ENCODE results near the gene NRSN2. TPM values are rescaled to one million over a fixed set of nuclear protein-coding genes. Genes with fewer than 3 reads are reported as not detected.
A peak's percentile ranks its signal among the peaks of the same experiment; 100 is the strongest.
"Not testable (repeated sequence)": the region's sequence is repeated elsewhere in the genome, so short reads cannot be mapped to it uniquely, and the experiment has no call there.

The NRSN2 gene
- total RNA-seq, 1 experiment from 2014 or later, result 8.4 TPM

- CTCF ChIA-PET, result interaction anchor here (0.7 to 5.0 kb wide), 9 partner anchors 9 to 37 kb away, joined by 3 to 37 read pairs (median 4); partner anchors contain the start of gene TRIB3
- H3K27ac Mint-ChIP-seq (ENCODE audit: low read depth, unreplicated experiment), result peak overlapping the region; percentile 95
- H3K4me3 Mint-ChIP-seq (ENCODE audit: unreplicated experiment), result peak overlapping the region; percentile 26
- no peaks in the 10 kb centered on the region for H3K9me3 Mint-ChIP-seq (ENCODE audit: unreplicated experiment)
- intact Hi-C loops (cut with micrococcal nuclease), result loop anchor here (1.0 kb wide), 2 partner anchors 8 to 10 kb away; partner anchors contain the start of gene TRIB3
- no peaks in the 10 kb centered on the region for H3K36me3 Mint-ChIP-seq (ENCODE audit: insufficient read depth, unreplicated experiment)
- no peaks in the 10 kb centered on the region for H3K27me3 Mint-ChIP-seq (ENCODE audit: insufficient read depth, unreplicated experiment)
- TSS peak; percentile 60 for BruUV-seq (replicated peaks)
- TF ChIP-seq, protein P1, sequence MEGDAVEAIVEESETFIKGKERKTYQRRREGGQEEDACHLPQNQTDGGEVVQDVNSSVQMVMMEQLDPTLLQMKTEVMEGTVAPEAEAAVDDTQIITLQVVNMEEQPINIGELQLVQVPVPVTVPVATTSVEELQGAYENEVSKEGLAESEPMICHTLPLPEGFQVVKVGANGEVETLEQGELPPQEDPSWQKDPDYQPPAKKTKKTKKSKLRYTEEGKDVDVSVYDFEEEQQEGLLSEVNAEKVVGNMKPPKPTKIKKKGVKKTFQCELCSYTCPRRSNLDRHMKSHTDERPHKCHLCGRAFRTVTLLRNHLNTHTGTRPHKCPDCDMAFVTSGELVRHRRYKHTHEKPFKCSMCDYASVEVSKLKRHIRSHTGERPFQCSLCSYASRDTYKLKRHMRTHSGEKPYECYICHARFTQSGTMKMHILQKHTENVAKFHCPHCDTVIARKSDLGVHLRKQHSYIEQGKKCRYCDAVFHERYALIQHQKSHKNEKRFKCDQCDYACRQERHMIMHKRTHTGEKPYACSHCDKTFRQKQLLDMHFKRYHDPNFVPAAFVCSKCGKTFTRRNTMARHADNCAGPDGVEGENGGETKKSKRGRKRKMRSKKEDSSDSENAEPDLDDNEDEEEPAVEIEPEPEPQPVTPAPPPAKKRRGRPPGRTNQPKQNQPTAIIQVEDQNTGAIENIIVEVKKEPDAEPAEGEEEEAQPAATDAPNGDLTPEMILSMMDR (IDR thresholded peaks at IDR 0.05; ENCODE audit: unreplicated experiment), result no peak
- POLR2A ChIA-PET, result interaction anchor here (0.6 to 24.6 kb wide), 14 partner anchors 6 to 280 kb away, joined by 3 to 671 read pairs (median 10); partner anchors contain the start of genes SOX12, TRIB3 and ZCCHC3
- peak; percentile 100 for DNase-seq (ENCODE audit: unreplicated experiment)
- peaks cover 56% of the 10 kb centered on the region for H3K4me1 Mint-ChIP-seq (ENCODE audit: insufficient read depth, unreplicated experiment)
Measured at GRCh38 chr20:371755-372542, 25.0 kb downstream of the NRSN2 start.

DNA sequence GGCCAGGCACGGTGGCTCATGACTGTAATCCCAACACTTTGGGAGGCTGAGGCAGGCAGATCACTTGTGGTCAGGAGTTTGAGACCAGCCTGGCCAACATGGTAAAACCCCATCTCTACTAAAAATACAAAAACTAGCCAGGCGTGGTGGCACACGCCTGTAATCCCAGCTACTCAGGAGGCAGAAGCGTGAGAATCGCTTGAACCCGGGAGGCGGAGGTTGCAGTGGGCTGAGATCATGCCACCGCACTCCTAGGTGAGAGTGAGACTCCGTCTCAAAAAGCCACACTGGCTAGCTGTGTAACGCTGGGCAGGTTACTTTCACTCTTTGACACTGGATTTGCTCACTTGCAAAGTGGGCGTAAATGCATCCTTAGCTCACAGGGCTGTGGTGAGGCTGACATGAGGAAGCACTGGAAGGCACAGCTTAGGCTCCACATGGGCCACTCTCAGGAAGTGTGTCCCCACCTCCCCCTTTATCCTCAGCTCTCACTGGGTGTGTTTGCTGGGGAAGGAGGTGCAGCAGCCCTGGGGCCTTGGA, 25.7 kb downstream of the NRSN2 start:
- CTCF ChIA-PET, result interaction anchor here (0.5 to 5.0 kb wide), 10 partner anchors 9 to 272 kb away, joined by 3 to 37 read pairs (median 4); partner anchors contain the start of gene TRIB3

GRCh38 chr20:373171-373890, 26.4 kb downstream of the NRSN2 start:
- Mint-ChIP-seq H3K36me3 (ENCODE audit: insufficient read depth, unreplicated experiment) (no peaks in the 10 kb centered on the region), H3K4me1 (ENCODE audit: insufficient read depth, unreplicated experiment) (peaks cover 47% of the 10 kb centered on the region), H3K27ac (ENCODE audit: low read depth, unreplicated experiment) (peak overlapping the region; percentile 95), H3K27me3 (ENCODE audit: insufficient read depth, unreplicated experiment) (no peaks in the 10 kb centered on the region), H3K9me3 (ENCODE audit: unreplicated experiment) (no peaks in the 10 kb centered on the region), H3K4me3 (ENCODE audit: unreplicated experiment) (no peak overlapping the region)
- ChIA-PET CTCF (interaction anchor here (0.5 to 5.0 kb wide), 13 partner anchors 9 to 272 kb away, joined by 3 to 37 read pairs (median 4); no protein-coding TSS in a partner anchor), POLR2A (interaction anchor here (0.6 to 24.6 kb wide), 9 partner anchors 7 to 140 kb away, joined by 4 to 671 read pairs (median 4); partner anchors contain the start of gene TRIB3)
- TF ChIP-seq, protein P1 (IDR thresholded peaks at IDR 0.05; ENCODE audit: unreplicated experiment), result no peak
- intact Hi-C loops (cut with micrococcal nuclease), result no loop called here
- TSS peak; percentile 46 for BruUV-seq (replicated peaks)
- peak; percentile 83 for DNase-seq (ENCODE audit: unreplicated experiment)

More for the DNA sequence above, 25.7 kb downstream of the NRSN2 start:
- Mint-ChIP-seq H3K27ac (ENCODE audit: low read depth, unreplicated experiment) (peak overlapping the region; percentile 95), H3K4me1 (ENCODE audit: insufficient read depth, unreplicated experiment) (peaks cover 52% of the 10 kb centered on the region)
- H3K27me3 Mint-ChIP-seq (ENCODE audit: insufficient read depth, unreplicated experiment); BruUV-seq (replicated peaks); DNase-seq (ENCODE audit: unreplicated experiment); H3K9me3 Mint-ChIP-seq (ENCODE audit: unreplicated experiment); H3K4me3 Mint-ChIP-seq (ENCODE audit: unreplicated experiment); H3K36me3 Mint-ChIP-seq (ENCODE audit: insufficient read depth, unreplicated experiment): not testable (repeated sequence)
- intact Hi-C loops (cut with micrococcal nuclease), result loop anchor here (1.0 kb wide), 2 partner anchors 8 to 10 kb away; partner anchors contain the start of gene TRIB3
- POLR2A ChIA-PET, result interaction anchor here (0.7 to 24.6 kb wide), 14 partner anchors 6 to 280 kb away, joined by 3 to 671 read pairs (median 10); partner anchors contain the start of genes SOX12, TRIB3 and ZCCHC3

- no peaks in the 10 kb centered on the region for H3K27me3 Mint-ChIP-seq (ENCODE audit: insufficient read depth, unreplicated experiment)
- no peaks in the 10 kb centered on the region for H3K9me3 Mint-ChIP-seq (ENCODE audit: unreplicated experiment)
- peaks cover 31% of the 10 kb centered on the region for H3K4me1 Mint-ChIP-seq (ENCODE audit: insufficient read depth, unreplicated experiment)
- no peak for DNase-seq (ENCODE audit: unreplicated experiment)
- no peak overlapping the region for H3K4me3 Mint-ChIP-seq (ENCODE audit: unreplicated experiment)
- no peaks in the 10 kb centered on the region for H3K36me3 Mint-ChIP-seq (ENCODE audit: insufficient read depth, unreplicated experiment)
- H3K27ac Mint-ChIP-seq (ENCODE audit: low read depth, unreplicated experiment), result no peak overlapping the region
- ChIA-PET CTCF (interaction anchor here (0.9 to 5.0 kb wide), 2 partner anchors 13 to 32 kb away, joined by 3 to 37 read pairs; no protein-coding TSS in a partner anchor), POLR2A (interaction anchor here (0.6 to 24.6 kb wide), 5 partner anchors 9 to 32 kb away, joined by 3 to 671 read pairs (median 4); no protein-coding TSS in a partner anchor)
- TF ChIP-seq, protein P1 (IDR thresholded peaks at IDR 0.05; ENCODE audit: unreplicated experiment), result no peak
- intact Hi-C loops (cut with micrococcal nuclease), result no loop called here
- no TSS peak for BruUV-seq (replicated peaks)
Measured at GRCh38 chr20:375265-375889, 28.5 kb downstream of the NRSN2 start.

Data from MCF 10A (cell line).